HEK293T (cell line): Measurements from ENCODE around the gene ISLR.

ENCODE experiments used
- CTCF ChIA-PET: fragments of 350-600 bp; formaldehyde crosslinking; extraction: SDS; loops from one replicate; lab custom pipeline; 2021; ENCODE audit warnings: antibody characterized with exemption, inconsistent platforms; lab: Yijun Ruan, JAX
- POLR2A ChIA-PET: fragments of 350-600 bp; formaldehyde crosslinking; extraction: SDS; loops from one replicate; lab custom pipeline; 2020; ENCODE audit warnings: antibody characterized with exemption, inconsistent platforms; lab: Yijun Ruan, JAX
- DNase-seq: peaks from one replicate; pipeline ENCODE4 v3.0.0; 2012; ENCODE audit warnings: mixed read lengths; ENCODE audit errors: extremely low spot score
- ARNT ChIP-seq: fragments of 450-650 bp; IDR thresholded peaks from 2 replicates; pipeline ENCODE4 v1.6.1; 2017; ENCODE audit warnings: mild to moderate bottlenecking
- BHLHE40 ChIP-seq: fragments of 450-650 bp; IDR thresholded peaks from 2 replicates; pipeline ENCODE4 v1.6.1; 2016; ENCODE audit warnings: mild to moderate bottlenecking, moderate library complexity, borderline replicate concordance
- CTBP1 ChIP-seq: fragments of 450-650 bp; IDR thresholded peaks from 2 replicates; pipeline ENCODE4 v1.6.1; 2016; ENCODE audit warnings: borderline replicate concordance
- ELF4 ChIP-seq: fragments of 450-650 bp; IDR thresholded peaks from 2 replicates; pipeline ENCODE4 v1.6.1; 2017; ENCODE audit warnings: antibody characterized with exemption
- FOXA1 ChIP-seq: fragments of 450-650 bp; IDR thresholded peaks from 2 replicates; pipeline ENCODE4 v1.6.1; 2016; ENCODE audit warnings: mild to moderate bottlenecking
- FOXK2 ChIP-seq: fragments of 450-650 bp; IDR thresholded peaks from 2 replicates; pipeline ENCODE4 v1.6.1; 2016; ENCODE audit warnings: mild to moderate bottlenecking
- FOXM1 ChIP-seq: fragments of 450-650 bp; IDR thresholded peaks from 2 replicates; pipeline ENCODE4 v1.6.1; 2017; ENCODE audit warnings: mild to moderate bottlenecking, borderline replicate concordance
- HDGF ChIP-seq: fragments of 450-650 bp; IDR thresholded peaks from 2 replicates; pipeline ENCODE4 v1.6.1; 2017; ENCODE audit warnings: antibody characterized with exemption, borderline replicate concordance
- L3MBTL2 ChIP-seq: fragments of 450-650 bp; conservative IDR thresholded peaks from 2 replicates; pipeline ENCODE4 v1.6.1; 2016; ENCODE audit warnings: mild to moderate bottlenecking
- LEF1 ChIP-seq: fragments of 450-650 bp; IDR thresholded peaks from 2 replicates; pipeline ENCODE4 v1.6.1; 2017; ENCODE audit warnings: mild to moderate bottlenecking, borderline replicate concordance
- NFRKB ChIP-seq: fragments of 450-650 bp; IDR thresholded peaks from 2 replicates; pipeline ENCODE4 v1.6.1; 2016; ENCODE audit warnings: mild to moderate bottlenecking, moderate library complexity
- PKNOX1 ChIP-seq: fragments of 450-650 bp; IDR thresholded peaks from 2 replicates; pipeline ENCODE4 v1.6.1; 2016
- SP1 ChIP-seq: fragments of 450-650 bp; IDR thresholded peaks from 2 replicates; pipeline ENCODE4 v1.6.1; 2017
- SUZ12 ChIP-seq: fragments of 450-650 bp; IDR thresholded peaks from 2 replicates; pipeline ENCODE4 v1.6.1; 2016; ENCODE audit warnings: mild to moderate bottlenecking
- TARDBP ChIP-seq: fragments of 450-650 bp; IDR thresholded peaks from 2 replicates; pipeline ENCODE4 v1.6.1; 2016
- ZNF384 ChIP-seq: fragments of 450-650 bp; IDR thresholded peaks from 2 replicates; pipeline ENCODE4 v1.6.1; 2016

The ISLR gene

DNA sequence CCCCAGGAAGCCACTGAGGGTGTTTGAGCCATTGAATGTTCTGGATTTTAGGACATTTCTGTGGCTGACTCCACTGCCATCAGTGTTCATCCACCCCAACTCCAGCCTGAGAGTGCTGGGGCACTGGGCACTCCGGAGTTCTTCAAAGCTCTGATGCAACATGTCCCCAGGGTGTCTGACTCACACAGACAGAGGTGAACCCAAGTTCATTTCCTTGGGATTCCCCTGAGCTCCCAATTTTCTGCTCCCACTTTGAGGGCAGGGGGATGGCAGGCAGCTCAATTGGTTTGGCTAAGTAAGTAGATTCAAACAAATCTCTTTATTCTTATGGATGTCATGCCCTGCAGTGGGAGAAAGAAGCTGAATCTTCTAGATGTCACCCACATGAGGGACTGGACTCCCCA is 26.9 kb downstream of the ISLR start:
- no peak for TF ChIP-seq FOXM1
- TF ChIP-seq LEF1 = no peak
- TF ChIP-seq L3MBTL2 = no peak
- no peak for TF ChIP-seq SP1
- TF ChIP-seq ARNT = no peak
- no peak for TF ChIP-seq SUZ12
- no peak for TF ChIP-seq PKNOX1
- no peak for TF ChIP-seq ZNF384
- TF ChIP-seq ELF4 = no peak
- TF ChIP-seq CTBP1 = no peak
- TF ChIP-seq TARDBP = no peak
- no peak for TF ChIP-seq FOXA1
- TF ChIP-seq FOXK2 = no peak
- no peak for TF ChIP-seq NFRKB
- TF ChIP-seq BHLHE40 = no peak
- TF ChIP-seq HDGF = no peak
- DNase-seq = no peak
- POLR2A ChIA-PET = interaction anchor here (1.6 kb wide), 1 partner anchor 9 kb away, joined by 5 read pairs; no protein-coding TSS in a partner anchor
- CTCF ChIA-PET = interaction anchor here (1.4 kb wide), 1 partner anchor 107 kb away, joined by 5 read pairs; no protein-coding TSS in a partner anchor

DNA sequence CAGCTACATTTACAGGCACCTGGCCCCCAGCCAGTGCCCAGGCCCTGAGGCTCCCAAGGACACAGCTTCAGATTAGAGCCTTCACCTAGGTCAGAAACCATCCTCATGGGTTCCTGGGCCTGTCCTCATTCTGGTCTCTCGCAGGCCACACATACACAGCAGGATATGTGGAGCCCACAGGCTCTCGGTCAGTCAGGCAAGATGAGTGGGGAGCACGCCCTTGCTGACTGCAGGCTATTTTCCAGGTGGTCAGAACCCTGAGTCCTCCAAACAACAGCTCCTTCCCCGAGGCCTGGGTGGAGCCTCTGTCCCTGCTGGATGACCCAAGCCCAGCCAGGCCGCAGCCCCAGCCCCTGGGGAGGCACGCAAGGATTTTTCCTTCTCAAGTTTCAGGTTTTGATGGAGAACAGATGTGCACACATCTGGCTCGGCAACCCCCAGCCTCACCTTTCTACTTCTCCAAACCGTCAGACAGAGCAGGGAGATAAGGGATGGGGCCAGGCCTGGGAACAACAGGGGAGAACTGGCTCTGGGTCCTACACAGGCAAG is 27.4 kb downstream of the ISLR start:
- no peak for TF ChIP-seq PKNOX1
- TF ChIP-seq CTBP1 = no peak
- TF ChIP-seq ZNF384 = no peak
- no peak for TF ChIP-seq FOXK2
- TF ChIP-seq FOXM1 = no peak
- no peak for TF ChIP-seq NFRKB
- TF ChIP-seq SP1 = no peak
- TF ChIP-seq TARDBP = no peak
- no peak for TF ChIP-seq BHLHE40
- ChIA-PET CTCF (interaction anchor here (1.4 kb wide), 1 partner anchor 106 kb away, joined by 5 read pairs; no protein-coding TSS in a partner anchor), POLR2A (interaction anchor here (1.6 kb wide), 1 partner anchor 9 kb away, joined by 5 read pairs; no protein-coding TSS in a partner anchor)
- DNase-seq = no peak

GRCh38 chr15:74201710-74202420 is 28.4 kb downstream of the ISLR start:
- no peak for TF ChIP-seq ZNF384
- no peak for TF ChIP-seq TARDBP
- no peak for TF ChIP-seq FOXA1
- no peak for TF ChIP-seq SP1
- no peak for TF ChIP-seq SUZ12
- TF ChIP-seq CTBP1 = no peak
- no peak for TF ChIP-seq ARNT
- no peak for TF ChIP-seq HDGF
- TF ChIP-seq BHLHE40 = no peak
- TF ChIP-seq PKNOX1 = no peak
- DNase-seq = no peak
- CTCF ChIA-PET = interaction anchor here (0.7 to 1.4 kb wide), 5 partner anchors 24 to 160 kb away, joined by 4 to 9 read pairs (median 4); no protein-coding TSS in a partner anchor
- POLR2A ChIA-PET = interaction anchor here (0.6 to 2.5 kb wide), 9 partner anchors 8 to 1250 kb away, joined by 3 to 8 read pairs (median 4); partner anchors contain the start of gene SIN3A

GRCh38 chr15:74202452-74203401 is 29.2 kb downstream of the ISLR start, which contains the start of gene STRA6:
Gene STRA6 (minus strand): TSS chr15:74202787. CDS start chr15:74202267, 520 bp downstream.
- DNase-seq = peak; percentile 45

More at GRCh38 chr15:74202452-74203401, 29.2 kb downstream of the ISLR start, which contains the start of gene STRA6:
- TF ChIP-seq NFRKB (no peak), LEF1 (no peak), PKNOX1 (no peak), SUZ12 (no peak), BHLHE40 (no peak), TARDBP (no peak), ARNT (no peak), FOXK2 (no peak), HDGF (no peak), L3MBTL2 (no peak), FOXA1 (no peak)
- ChIA-PET CTCF (interaction anchor here (0.6 to 1.7 kb wide), 11 partner anchors 8 to 687 kb away, joined by 3 to 9 read pairs (median 4); partner anchors contain the start of gene ISLR2), POLR2A (interaction anchor here (0.6 to 2.5 kb wide), 9 partner anchors 9 to 1249 kb away, joined by 3 to 8 read pairs (median 4); partner anchors contain the start of gene SIN3A)
